ENCODE data around the gene SHTN1. TPM values are rescaled to one million over a fixed set of nuclear protein-coding genes. Genes with fewer than 3 reads are reported as not detected.

The SHTN1 gene
- total RNA-seq, 2 donors from 2014 or later: 24.7 to 37.1 TPM

- ATAC-seq (no peak), DNase-seq (no peak)
- Histone ChIP-seq H3K36me3 (replicated peaks in 1 of 2; ENCODE audit: insufficient read depth in 1 of 2, low read depth in 2 of 2) (no peaks in the 10 kb centered on the region), H3K9me3 (no peaks in the 10 kb centered on the region), H3K27me3 (no peaks in the 10 kb centered on the region), H3K4me3 (no peak overlapping the region), H3K27ac (no peak overlapping the region), H3K4me1 (peaks cover 31% of the 10 kb centered on the region)
- intact Hi-C loops (cut with DNase I): no loop called here
- no peak for TF ChIP-seq CTCF (IDR thresholded peaks at IDR 0.05)
- no peak for TF ChIP-seq POLR2A (IDR thresholded peaks at IDR 0.05)
Measured at GRCh38 chr10:117002206-117002605, 2.8 kb downstream of the SHTN1 start.

GRCh38 chr10:117001144-117001543 lies 3.8 kb downstream of the SHTN1 start:
- no peak overlapping the region for H3K27ac ChIP-seq
- DNase-seq (no peak), ATAC-seq (no peak)
- 66 to 81% methylated on average over 2 of the region's 2 CpGs for WGBS, 2 donors
- H3K9me3 ChIP-seq: no peaks in the 10 kb centered on the region
- H3K4me3 ChIP-seq: no peak overlapping the region
- H3K4me1 ChIP-seq: peaks cover 41% of the 10 kb centered on the region
- no peaks in the 10 kb centered on the region for H3K27me3 ChIP-seq
- intact Hi-C loops (cut with DNase I): no loop called here
- no peaks in the 10 kb centered on the region for H3K36me3 ChIP-seq (replicated peaks in 1 of 2; ENCODE audit: insufficient read depth in 1 of 2, low read depth in 2 of 2)
- no peak for TF ChIP-seq CTCF (IDR thresholded peaks at IDR 0.05)
- TF ChIP-seq POLR2A (IDR thresholded peaks at IDR 0.05): no peak

- H3K4me3 ChIP-seq: no peak overlapping the region
- 65 to 70% methylated on average over 2 of the region's 2 CpGs for WGBS, 2 donors
- ATAC-seq: no peak
Measured at GRCh38 chr10:117000580-117000979, 4.4 kb downstream of the SHTN1 start.

GRCh38 chr10:116998172-116998571 lies 6.8 kb downstream of the SHTN1 start:
- Histone ChIP-seq H3K27ac (no peak overlapping the region), H3K9me3 (no peaks in the 10 kb centered on the region), H3K4me1 (peaks cover 48% of the 10 kb centered on the region), H3K4me3 (no peak overlapping the region), H3K27me3 (no peaks in the 10 kb centered on the region), H3K36me3 (replicated peaks in 1 of 2; ENCODE audit: insufficient read depth in 1 of 2, low read depth in 2 of 2) (no peaks in the 10 kb centered on the region)
- no peak for TF ChIP-seq CTCF (IDR thresholded peaks at IDR 0.05)
- no peak for TF ChIP-seq POLR2A (IDR thresholded peaks at IDR 0.05)
- ATAC-seq (no peak), DNase-seq (no peak)
- WGBS, 2 donors: 90 to 100% methylated on average over 4 of the region's 4 CpGs
- intact Hi-C loops (cut with DNase I): no loop called here

More at GRCh38 chr10:117000580-117000979, 4.4 kb downstream of the SHTN1 start:
- TF ChIP-seq POLR2A (IDR thresholded peaks at IDR 0.05) (no peak), CTCF (IDR thresholded peaks at IDR 0.05) (no peak)
- Histone ChIP-seq H3K9me3 (no peaks in the 10 kb centered on the region), H3K27ac (no peak overlapping the region), H3K27me3 (no peaks in the 10 kb centered on the region), H3K4me1 (peaks cover 40% of the 10 kb centered on the region), H3K36me3 (replicated peaks in 1 of 2; ENCODE audit: insufficient read depth in 1 of 2, low read depth in 2 of 2) (no peaks in the 10 kb centered on the region)
- DNase-seq: no peak
- intact Hi-C loops (cut with DNase I): no loop called here

GRCh38 chr10:116997015-116997414 lies 8.0 kb downstream of the SHTN1 start:
- intact Hi-C loops (cut with DNase I): no loop called here
- no peaks in the 10 kb centered on the region for H3K9me3 ChIP-seq
- peaks cover 36% of the 10 kb centered on the region for H3K4me1 ChIP-seq
- TF ChIP-seq CTCF (IDR thresholded peaks at IDR 0.05) (no peak), POLR2A (IDR thresholded peaks at IDR 0.05) (no peak)
- 97% methylated on average over 2 of the region's 2 CpGs for WGBS, 2 donors
- DNase-seq (no peak), ATAC-seq (no peak)
- no peak overlapping the region for H3K27ac ChIP-seq
- H3K4me3 ChIP-seq: no peak overlapping the region
- H3K27me3 ChIP-seq: no peaks in the 10 kb centered on the region
- H3K36me3 ChIP-seq (replicated peaks in 1 of 2; ENCODE audit: insufficient read depth in 1 of 2, low read depth in 2 of 2): no peaks in the 10 kb centered on the region
